Esophagus muscularis mucosa (tissue), 4 donors: ENCODE results near the gene GALNT18. TPM values are rescaled to one million over a fixed set of nuclear protein-coding genes. Genes with fewer than 3 reads are reported as not detected.

Experiments
- DNase-seq: peaks from one replicate; pipeline ENCODE4 v3.0.0-alpha.2; 2017; ENCODE audit errors: extremely low spot score
- H3K27ac ChIP-seq, 4 donors: fragments of 200-600 bp; sonication (generic); replicated peaks in 1 of 4; 1 replicate in 3 of 4; 2 replicates in 1 of 4; pipeline ENCODE4 v1.5.1; 2016 to 2019; ENCODE audit warnings: mild to moderate bottlenecking in 1 of 4
- H3K27me3 ChIP-seq, 4 donors: fragments of 200-600 bp; sonication (generic); one replicate each; pipeline versions ENCODE4 v1.5.1 to v1.6.0; 2016 to 2019
- H3K36me3 ChIP-seq, 4 donors: fragments of 200-600 bp; sonication (generic); one replicate each; pipeline ENCODE4 v1.5.1; 2016 to 2019
- H3K4me1 ChIP-seq, 4 donors: fragments of 200-600 bp; sonication (generic); one replicate each; pipeline ENCODE4 v1.5.1; 2016 to 2019
- H3K4me3 ChIP-seq, 4 donors: fragments of 200-600 bp; sonication (generic); 1 replicate in 2 of 4; 2 replicates in 2 of 4; pipeline ENCODE4 v1.5.1; 2016 to 2019; ENCODE audit warnings: mild to moderate bottlenecking in 4 of 4, moderate library complexity in 1 of 4
- H3K9me3 ChIP-seq, 4 donors: fragments of 200-600 bp; sonication (generic); 1 replicate in 3 of 4; 2 replicates in 1 of 4; pipeline ENCODE4 v1.5.1; 2016 to 2019
- EP300 ChIP-seq: sonication (generic); formaldehyde crosslinking; IDR thresholded peaks from one replicate; pipeline ENCODE4 v1.6.1; 2017; ENCODE audit warnings: antibody characterized with exemption
- POLR2A ChIP-seq: fragments of 450-650 bp; IDR thresholded peaks from one replicate; pipeline ENCODE4 v1.6.1; 2017; ENCODE audit warnings: antibody characterized with exemption, moderate library complexity, mild to moderate bottlenecking, low read depth
- POLR2AphosphoS5 ChIP-seq, 2 donors: sonication (generic); formaldehyde crosslinking; IDR thresholded peaks; one replicate each; pipeline ENCODE4 v1.6.1; 2017; ENCODE audit warnings: antibody characterized with exemption in 2 of 2
- WGBS: methylation state at CpG from one replicate; pipeline ENCODE4 v1.1.5; 2018; 5-methylcytosine and 5-hydroxymethylcytosine counted together
- intact Hi-C: fragments of 100-400 bp; cut with DNase I; formaldehyde crosslinking; loops from one replicate; pipeline ENCODE4 v1.15.1; 2023
- total RNA-seq, 4 donors: library from RNA; depleted of rRNA; stranded (reverse); fragments of >200 nt; gene quantifications; one replicate each; pipeline versions ENCODE4 v1.1.0 to v1.2.1, GENCODE V29; 2016
- TF ChIP-seq, protein P1 (sequence below), 3 experiments: fragments of 200-600 bp in 2 of 3; fragments of 450-650 bp in 1 of 3; sonication (generic) in 2 of 3; IDR thresholded peaks; one replicate each; pipeline ENCODE4 v1.5.1; 2017 to 2019; ENCODE audit warnings: antibody characterized with exemption in 3 of 3, mild to moderate bottlenecking in 2 of 3, moderate library complexity in 1 of 3

Gene GALNT18
- total RNA-seq, 4 donors from 2014 or later: 29.1 to 67.0 (median 49.3) TPM

GRCh38 chr11:11309906-11310305, 311.9 kb downstream of the GALNT18 start:
- Histone ChIP-seq H3K36me3 (peaks cover 0 to 8% (median under 1%) of the 10 kb centered on the region in 4 donors), H3K9me3 (no peaks in the 10 kb centered on the region), H3K4me3 (no peak overlapping the region), H3K27me3 (no peaks in the 10 kb centered on the region), H3K27ac (no peak overlapping the region), H3K4me1 (peaks cover 16 to 18% (median 17%) of the 10 kb centered on the region in 4 donors)
- intact Hi-C loops: no loop called here
- TF ChIP-seq, protein P1, sequence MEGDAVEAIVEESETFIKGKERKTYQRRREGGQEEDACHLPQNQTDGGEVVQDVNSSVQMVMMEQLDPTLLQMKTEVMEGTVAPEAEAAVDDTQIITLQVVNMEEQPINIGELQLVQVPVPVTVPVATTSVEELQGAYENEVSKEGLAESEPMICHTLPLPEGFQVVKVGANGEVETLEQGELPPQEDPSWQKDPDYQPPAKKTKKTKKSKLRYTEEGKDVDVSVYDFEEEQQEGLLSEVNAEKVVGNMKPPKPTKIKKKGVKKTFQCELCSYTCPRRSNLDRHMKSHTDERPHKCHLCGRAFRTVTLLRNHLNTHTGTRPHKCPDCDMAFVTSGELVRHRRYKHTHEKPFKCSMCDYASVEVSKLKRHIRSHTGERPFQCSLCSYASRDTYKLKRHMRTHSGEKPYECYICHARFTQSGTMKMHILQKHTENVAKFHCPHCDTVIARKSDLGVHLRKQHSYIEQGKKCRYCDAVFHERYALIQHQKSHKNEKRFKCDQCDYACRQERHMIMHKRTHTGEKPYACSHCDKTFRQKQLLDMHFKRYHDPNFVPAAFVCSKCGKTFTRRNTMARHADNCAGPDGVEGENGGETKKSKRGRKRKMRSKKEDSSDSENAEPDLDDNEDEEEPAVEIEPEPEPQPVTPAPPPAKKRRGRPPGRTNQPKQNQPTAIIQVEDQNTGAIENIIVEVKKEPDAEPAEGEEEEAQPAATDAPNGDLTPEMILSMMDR (IDR thresholded peaks at IDR 0.05): no peak
- no peak for TF ChIP-seq POLR2AphosphoS5 (IDR thresholded peaks at IDR 0.05)
- TF ChIP-seq EP300: no peak
- no peak for TF ChIP-seq POLR2A
- 95% methylated on average over 2 of the region's 2 CpGs for WGBS
- DNase-seq: no peak

DNA sequence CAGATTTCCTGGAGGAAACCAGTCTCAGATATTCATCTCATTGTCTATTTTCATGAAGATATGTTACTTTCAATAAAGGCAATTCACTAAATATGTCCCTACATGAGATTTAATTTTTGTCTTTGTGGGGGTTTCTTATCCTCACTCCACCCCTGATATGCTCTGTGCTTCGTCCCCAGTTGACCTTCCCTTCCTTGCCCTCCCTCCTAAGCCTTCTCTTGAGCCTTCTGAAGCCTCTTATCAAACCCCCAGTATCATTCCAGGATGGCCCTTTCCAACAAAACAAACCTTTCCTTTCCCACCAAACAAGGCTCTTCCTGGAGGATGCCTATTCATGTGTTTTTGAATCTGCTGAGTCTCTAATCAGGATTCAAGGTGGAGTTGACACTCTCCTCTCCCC, 313.6 kb downstream of the GALNT18 start:
- H3K9me3 ChIP-seq: no peaks in the 10 kb centered on the region
- peaks cover under 1 to 2% (median under 1%) of the 10 kb centered on the region in 4 donors for H3K4me1 ChIP-seq
- 82% methylated on average over 1 of the region's 1 CpG for WGBS
- no peak for DNase-seq
- intact Hi-C loops: no loop called here
- H3K27me3 ChIP-seq: no peaks in the 10 kb centered on the region
- peaks cover 0 to 16% (median 5%) of the 10 kb centered on the region in 4 donors for H3K36me3 ChIP-seq
- TF ChIP-seq, protein P1 (IDR thresholded peaks at IDR 0.05): no peak
- TF ChIP-seq POLR2A: no peak
- no peak for TF ChIP-seq POLR2AphosphoS5 (IDR thresholded peaks at IDR 0.05)
- no peak for TF ChIP-seq EP300
- no peak overlapping the region for H3K4me3 ChIP-seq
- H3K27ac ChIP-seq: no peak overlapping the region

- WGBS: 87% methylated on average over 2 of the region's 2 CpGs
- Histone ChIP-seq H3K4me1 (no peaks in the 10 kb centered on the region), H3K36me3 (peaks cover 0 to 20% (median 5%) of the 10 kb centered on the region in 4 donors), H3K9me3 (no peaks in the 10 kb centered on the region), H3K4me3 (no peak overlapping the region), H3K27me3 (no peaks in the 10 kb centered on the region), H3K27ac (no peak overlapping the region)
- TF ChIP-seq, protein P1 (IDR thresholded peaks at IDR 0.05): no peak
- TF ChIP-seq EP300 (no peak), POLR2A (no peak), POLR2AphosphoS5 (IDR thresholded peaks at IDR 0.05) (no peak)
- no peak for DNase-seq
- intact Hi-C loops: no loop called here
These were observed 314.9 kb downstream of the GALNT18 start for GRCh38 chr11:11306855-11307254.

- Histone ChIP-seq H3K4me1 (no peaks in the 10 kb centered on the region), H3K36me3 (peaks cover 0 to 20% (median 8%) of the 10 kb centered on the region in 4 donors), H3K27me3 (no peaks in the 10 kb centered on the region), H3K9me3 (no peaks in the 10 kb centered on the region), H3K4me3 (no peak overlapping the region), H3K27ac (no peak overlapping the region)
- TF ChIP-seq, protein P1 (IDR thresholded peaks at IDR 0.05): no peak
- no peak for TF ChIP-seq POLR2A
- no peak for TF ChIP-seq POLR2AphosphoS5 (IDR thresholded peaks at IDR 0.05)
- no peak for TF ChIP-seq EP300
- WGBS: 88% methylated on average over 7 of the region's 7 CpGs
- no peak for DNase-seq
- intact Hi-C loops: no loop called here
These were observed 317.3 kb downstream of the GALNT18 start for GRCh38 chr11:11304550-11304949.

DNA sequence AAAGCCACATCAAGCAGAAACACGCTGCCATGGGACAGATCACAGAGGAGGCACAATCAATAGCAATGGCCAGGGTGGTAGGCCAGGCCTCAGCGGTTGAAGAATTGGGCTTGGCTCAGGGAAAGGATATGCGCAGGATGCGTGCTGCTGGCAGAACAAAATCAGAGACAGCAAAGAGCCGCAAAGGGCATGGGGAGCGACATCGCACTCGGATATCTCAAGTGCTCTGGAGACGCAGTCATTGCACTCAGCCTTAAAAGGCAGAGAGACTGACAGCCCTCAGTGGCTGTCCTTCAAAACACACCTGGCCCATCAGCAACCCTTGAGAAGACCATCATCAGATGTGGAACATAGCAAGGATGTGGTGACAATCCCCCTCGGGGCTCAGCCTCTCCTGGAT, 319.2 kb downstream of the GALNT18 start:
- Histone ChIP-seq H3K27ac (no peak overlapping the region), H3K4me3 (no peak overlapping the region), H3K9me3 (no peaks in the 10 kb centered on the region), H3K36me3 (peaks cover 0 to 26% (median 12%) of the 10 kb centered on the region in 4 donors), H3K4me1 (no peaks in the 10 kb centered on the region), H3K27me3 (no peaks in the 10 kb centered on the region)
- 94% methylated on average over 10 of the region's 10 CpGs for WGBS
- DNase-seq: no peak
- TF ChIP-seq POLR2A: no peak
- TF ChIP-seq POLR2AphosphoS5 (IDR thresholded peaks at IDR 0.05): no peak
- TF ChIP-seq, protein P1 (IDR thresholded peaks at IDR 0.05): no peak
- no peak for TF ChIP-seq EP300
- intact Hi-C loops: no loop called here
